DND-41 (cell line): ENCODE results near the gene GET4.

Source experiments
- CTCF ChIP-seq: IDR thresholded peaks from 2 replicates; pipeline ENCODE4 v1.5.1; 2012; ENCODE audit warnings: borderline replicate concordance, low read length, moderate library complexity, mild to moderate bottlenecking; ENCODE audit not compliant: poor library complexity, severe bottlenecking; ENCODE audit errors: extremely low read depth
- EZH2 ChIP-seq: IDR thresholded peaks from 3 replicates; pipeline ENCODE4 v1.6.1; 2012; ENCODE audit warnings: borderline replicate concordance, low read depth, mild to moderate bottlenecking, moderate library complexity, low read length, inconsistent platforms; ENCODE audit not compliant: severe bottlenecking

DNA sequence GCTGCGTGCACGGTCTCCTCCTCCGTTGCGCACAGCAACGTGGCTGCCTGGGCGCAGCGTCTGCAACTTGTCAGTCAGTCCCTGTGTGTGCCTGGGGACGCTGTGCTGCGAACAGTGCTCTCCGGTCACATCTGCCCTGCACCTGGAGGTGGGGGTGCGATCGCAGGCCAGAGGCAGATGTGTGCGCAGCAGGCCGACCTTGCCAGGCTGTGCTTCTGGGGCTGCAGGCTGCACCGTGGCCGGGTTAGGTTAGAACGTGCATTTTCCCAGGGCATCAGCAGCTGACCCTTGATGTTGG, 8.2 kb upstream of the GET4 start:
- TF ChIP-seq EZH2 (no peak), CTCF (no peak)
